ENCODE measurements around the gene ZNF169.
"Not testable (repeated sequence)": the region's sequence is repeated elsewhere in the genome, so short reads cannot be mapped to it uniquely, and the experiment has no call there.

Gene ZNF169

DNA sequence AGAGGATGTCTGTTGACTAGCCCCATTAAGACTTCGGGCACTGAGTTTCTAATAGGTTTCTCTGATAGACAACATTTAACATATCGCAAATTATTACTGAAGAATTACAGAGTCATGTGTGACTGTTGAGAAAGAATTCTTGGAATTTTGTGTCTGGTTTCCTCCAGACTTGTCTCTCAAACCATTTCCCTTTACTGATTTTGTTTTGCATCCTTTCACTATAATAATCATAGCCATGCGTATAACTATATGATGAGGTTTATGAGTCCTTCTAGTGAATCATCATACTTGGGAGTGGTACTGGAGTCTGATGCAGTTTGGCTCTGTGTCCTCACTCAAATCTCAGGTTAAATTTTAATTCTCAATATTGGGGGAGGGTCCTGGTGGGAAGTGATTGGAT, 27.0 kb downstream of the ZNF169 start:
- DNase-seq (ENCODE audit: low read depth in 3 of 3): no peak

GRCh38 chr9:94287877-94288513, 28.9 kb downstream of the ZNF169 start:
- DNase-seq (ENCODE audit: low read depth in 3 of 3): no peak

- no peak for DNase-seq (ENCODE audit: low read depth in 3 of 3)
Measured at GRCh38 chr9:94289691-94290090, 30.6 kb downstream of the ZNF169 start.

GRCh38 chr9:94298949-94299599, 40.0 kb downstream of the ZNF169 start:
- no peak for DNase-seq (ENCODE audit: low read depth in 3 of 3)

GRCh38 chr9:94300470-94301301, 41.6 kb downstream of the ZNF169 start:
- DNase-seq (ENCODE audit: low read depth in 3 of 3): no peak

DNA sequence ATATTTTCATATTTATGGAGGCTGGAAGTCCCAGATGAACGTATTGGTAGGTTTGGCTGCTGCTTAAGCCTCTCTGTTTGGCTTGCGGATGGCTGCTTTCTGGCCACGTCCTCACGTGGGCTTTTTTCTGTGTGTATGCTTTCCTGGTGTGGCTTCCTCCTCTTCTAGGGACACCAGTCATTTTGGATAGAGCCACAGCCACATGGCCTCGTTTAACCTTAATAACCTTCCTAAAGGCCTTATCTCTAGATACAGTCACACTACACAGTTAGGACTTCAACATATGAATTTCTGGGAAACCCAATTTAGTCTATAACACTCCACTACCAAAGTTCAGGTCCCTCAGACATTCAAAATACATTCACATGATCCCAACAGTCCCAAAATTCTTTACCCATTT, 42.5 kb downstream of the ZNF169 start:
- no peak for DNase-seq (ENCODE audit: low read depth in 3 of 3)

DNA sequence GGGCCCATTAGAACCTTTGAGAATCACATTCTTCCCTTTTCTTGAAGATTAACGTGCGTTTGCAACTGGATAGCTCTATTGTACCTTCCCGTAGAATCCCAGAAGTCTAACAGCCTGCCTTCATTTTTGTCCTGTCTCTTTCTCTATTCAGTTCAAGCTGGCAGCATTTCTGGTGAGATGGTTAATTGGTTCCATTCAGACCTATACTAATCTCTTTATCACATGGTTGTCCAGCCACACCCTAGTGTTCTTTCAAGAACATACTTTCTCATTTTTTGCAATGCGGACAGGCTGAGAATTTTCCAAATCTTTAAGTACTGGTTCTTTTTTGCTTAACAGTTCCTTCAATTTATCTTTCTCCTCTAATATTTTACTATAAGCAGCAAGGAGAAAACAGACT, 43.3 kb downstream of the ZNF169 start:
- DNase-seq (ENCODE audit: low read depth in 3 of 3): no peak

- no peak for DNase-seq (ENCODE audit: low read depth in 3 of 3)
Measured at GRCh38 chr9:94303321-94303720, 44.2 kb downstream of the ZNF169 start.

GRCh38 chr9:94315034-94315984, 56.2 kb downstream of the ZNF169 start:
- not testable (repeated sequence) for DNase-seq (ENCODE audit: low read depth in 3 of 3)

DNA sequence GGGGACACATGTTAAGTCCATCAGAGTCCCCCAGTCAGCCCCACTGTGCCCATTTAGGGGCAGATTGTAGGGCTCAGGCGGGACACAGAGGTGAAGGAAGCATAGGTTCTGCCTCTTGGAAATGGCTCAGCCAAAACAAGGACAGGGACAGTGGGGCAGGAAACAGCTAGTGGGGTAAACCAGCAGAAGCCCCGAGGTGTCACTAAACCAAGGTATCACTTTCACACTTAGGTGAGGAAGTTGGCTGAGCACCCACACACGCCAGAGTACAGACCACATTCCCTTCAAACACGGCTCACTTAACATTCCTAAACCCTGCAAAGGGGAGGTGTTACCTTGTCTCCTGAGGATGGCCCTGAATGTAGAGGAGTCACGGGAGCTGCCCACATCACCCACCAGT, 57.1 kb downstream of the ZNF169 start:
- not testable (repeated sequence) for DNase-seq (ENCODE audit: low read depth in 3 of 3)

DNA sequence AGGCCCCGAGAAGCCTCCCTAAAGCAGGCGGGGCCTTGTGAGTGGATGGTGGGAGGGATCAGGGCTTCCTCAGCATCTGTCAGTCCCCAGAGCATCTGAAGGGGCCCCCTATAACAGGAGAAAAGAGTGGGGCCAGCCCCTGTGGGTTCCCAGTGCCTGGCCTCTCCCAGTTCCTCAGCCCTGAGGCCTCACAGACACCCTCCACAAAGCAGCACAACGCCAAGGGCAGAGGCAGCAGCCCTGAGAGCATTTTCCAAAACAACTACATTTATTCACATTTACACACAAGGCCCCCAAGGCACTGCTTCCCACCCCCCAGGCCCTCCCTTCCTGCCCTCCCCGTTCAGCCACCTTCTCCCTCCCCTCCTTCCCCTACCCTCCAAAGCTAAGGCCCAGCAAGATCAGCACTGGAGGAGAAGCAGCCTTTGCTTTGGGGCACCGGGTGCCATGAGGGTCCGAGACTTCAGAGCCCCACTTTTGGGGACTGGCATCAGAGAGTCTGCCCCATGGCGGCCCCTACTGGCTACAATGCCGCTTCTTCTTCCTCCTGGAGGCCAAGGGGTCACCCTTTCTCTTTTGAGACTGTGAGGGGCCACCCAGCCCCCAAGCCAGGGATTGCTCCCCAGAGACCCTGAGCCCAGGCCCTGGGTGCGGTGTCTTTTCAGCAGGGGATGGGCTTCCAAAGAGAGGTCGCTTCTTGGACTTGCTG, 59.0 kb downstream of the ZNF169 start:
- DNase-seq (ENCODE audit: low read depth in 3 of 3): not testable (repeated sequence)

GRCh38 chr9:94322342-94322940, 63.3 kb downstream of the ZNF169 start:
- not testable (repeated sequence) for DNase-seq (ENCODE audit: low read depth in 3 of 3)

GRCh38 chr9:94323153-94323798, 64.2 kb downstream of the ZNF169 start:
- not testable (repeated sequence) for DNase-seq (ENCODE audit: low read depth in 3 of 3)

GRCh38 chr9:94325583-94325982, 66.5 kb downstream of the ZNF169 start:
- DNase-seq (ENCODE audit: low read depth in 3 of 3): not testable (repeated sequence)

GRCh38 chr9:94328544-94328943, 69.4 kb downstream of the ZNF169 start, which contains the start of gene NUTM2F:
Gene NUTM2F, minus strand, starts transcription at chr9:94328644. Its CDS starts 21 bp downstream, at chr9:94328623.
- DNase-seq (ENCODE audit: low read depth in 3 of 3): not testable (repeated sequence)

GRCh38 chr9:94336445-94336844, 77.3 kb downstream of the ZNF169 start:
- DNase-seq (ENCODE audit: low read depth in 3 of 3): not testable (repeated sequence)

DNA sequence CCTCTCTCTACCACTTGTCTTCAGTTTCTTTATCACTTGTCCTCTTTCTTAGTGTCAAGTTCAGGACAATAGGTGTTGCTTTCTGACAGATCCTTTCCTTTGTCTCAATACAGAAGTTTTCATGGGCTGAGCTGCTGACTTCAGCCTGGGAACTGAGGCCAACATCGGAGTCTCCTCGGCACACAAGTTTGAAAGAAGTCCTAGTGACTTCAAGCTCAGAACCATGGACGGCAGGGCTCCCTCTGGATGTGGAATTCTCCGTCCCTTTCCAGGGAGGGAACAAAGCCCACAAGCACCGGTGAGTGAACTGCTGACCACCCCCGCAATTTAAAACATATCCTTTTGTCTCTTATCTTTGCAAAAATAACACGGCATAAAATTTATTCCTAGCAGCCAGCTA, 79.6 kb downstream of the ZNF169 start:
- not testable (repeated sequence) for DNase-seq (ENCODE audit: low read depth in 3 of 3)

DNA sequence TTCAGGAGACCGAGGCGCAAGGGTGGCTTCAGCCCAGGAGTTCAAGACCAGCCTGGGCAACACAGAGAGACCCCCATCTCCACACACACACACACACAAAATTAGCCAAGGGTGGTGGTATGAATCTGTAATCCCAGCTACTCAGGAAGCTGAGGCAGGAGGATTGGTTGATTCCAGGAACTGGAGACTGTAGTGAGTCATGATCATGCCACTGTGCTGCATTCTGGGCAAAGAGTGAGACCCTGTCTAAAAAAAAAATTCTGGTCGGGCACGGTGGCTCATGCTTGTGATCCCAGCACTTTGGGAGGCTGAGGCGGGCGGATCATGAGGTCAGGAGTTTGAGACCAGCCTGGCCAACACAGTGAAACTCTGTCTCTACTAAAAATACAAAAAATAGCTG, 80.6 kb downstream of the ZNF169 start:
- DNase-seq (ENCODE audit: low read depth in 3 of 3): not testable (repeated sequence)

GRCh38 chr9:94340750-94341149, 81.7 kb downstream of the ZNF169 start:
- not testable (repeated sequence) for DNase-seq (ENCODE audit: low read depth in 3 of 3)

DNA sequence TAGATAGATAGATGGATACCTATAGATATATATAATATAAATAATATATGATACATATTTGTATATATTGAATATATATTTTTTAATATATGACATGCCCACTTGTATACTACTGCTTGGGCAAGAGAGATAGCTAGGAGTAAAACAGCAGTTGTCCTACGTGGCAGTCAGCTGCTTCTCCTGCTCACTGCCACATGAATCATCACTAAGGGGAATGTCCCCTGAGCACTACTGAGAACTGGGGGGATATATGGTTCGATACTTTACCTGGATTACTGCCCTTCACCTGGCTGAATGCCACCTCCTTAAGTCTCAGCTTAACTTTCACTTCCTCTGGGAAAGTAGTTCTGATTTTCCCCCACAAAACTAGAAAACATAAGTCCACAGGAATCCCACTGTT, 82.6 kb downstream of the ZNF169 start:
- not testable (repeated sequence) for DNase-seq (ENCODE audit: low read depth in 3 of 3)
